GM12891 (cell line): Measurements from ENCODE around the gene CYP4B1.
"Not testable (repeated sequence)": the region's sequence is repeated elsewhere in the genome, so short reads cannot be mapped to it uniquely, and the experiment has no call there.

ENCODE experiments used
- DNase-seq: peaks from one replicate; pipeline ENCODE4 v3.0.0; 2011; ENCODE audit warnings: low spot score; ENCODE audit not compliant: insufficient read length
- FAIRE-seq: peaks from 2 replicates; lab custom pipeline; 2011; peaks lifted over from hg19 to GRCh38; lab: Jason Lieb, UNC
- PAX5 ChIP-seq: IDR thresholded peaks from 2 replicates; pipeline ENCODE4 v1.6.1; 2011; ENCODE audit warnings: low read length, moderate library complexity, mild to moderate bottlenecking; ENCODE audit not compliant: insufficient read depth, severe bottlenecking
- POLR2A ChIP-seq: IDR thresholded peaks from 2 replicates; pipeline ENCODE4 v1.6.1; 2011; ENCODE audit warnings: low read depth, low read length, control low read depth
- POLR2AphosphoS5 ChIP-seq: IDR thresholded peaks from 2 replicates; pipeline ENCODE4 v1.6.1; 2011; ENCODE audit warnings: low read depth, low read length, control low read depth
- POU2F2 ChIP-seq: IDR thresholded peaks from 2 replicates; pipeline ENCODE4 v1.6.1; 2011; ENCODE audit warnings: low read depth, mild to moderate bottlenecking, control low read depth, low read length, moderate library complexity
- SPI1 ChIP-seq: IDR thresholded peaks from 2 replicates; pipeline ENCODE4 v1.6.1; 2011; ENCODE audit warnings: low read depth, low read length, control low read depth
- TAF1 ChIP-seq: IDR thresholded peaks from 2 replicates; pipeline ENCODE4 v1.6.1; 2011; ENCODE audit warnings: low read depth, low read length, control low read depth

CYP4B1 gene

DNA sequence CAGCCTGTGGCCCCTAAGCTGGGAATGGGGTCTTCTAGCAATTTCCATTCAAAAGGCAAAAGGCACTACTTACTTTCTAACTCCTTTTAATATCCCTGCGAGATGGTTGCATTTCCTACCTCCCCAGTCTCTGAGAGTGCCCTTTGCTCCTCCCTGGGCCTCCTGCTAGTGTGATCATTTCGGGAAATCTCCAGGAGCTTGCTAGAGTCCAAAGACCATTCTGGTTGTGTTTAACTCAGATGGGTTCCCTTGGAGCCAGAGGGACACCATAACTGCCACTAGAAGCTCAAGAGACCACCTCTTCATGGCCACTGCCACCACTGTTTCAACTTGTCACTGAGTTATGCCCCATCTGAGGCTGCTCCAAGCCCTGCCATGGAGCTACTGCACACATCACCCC lies 34.4 kb upstream of the CYP4B1 start:
- DNase-seq (no peak), FAIRE-seq (no peak)
- TF ChIP-seq POU2F2, result no peak
- TF ChIP-seq TAF1, result no peak
- no peak for TF ChIP-seq POLR2AphosphoS5
- TF ChIP-seq PAX5, result no peak
- no peak for TF ChIP-seq POLR2A
- no peak for TF ChIP-seq SPI1

DNA sequence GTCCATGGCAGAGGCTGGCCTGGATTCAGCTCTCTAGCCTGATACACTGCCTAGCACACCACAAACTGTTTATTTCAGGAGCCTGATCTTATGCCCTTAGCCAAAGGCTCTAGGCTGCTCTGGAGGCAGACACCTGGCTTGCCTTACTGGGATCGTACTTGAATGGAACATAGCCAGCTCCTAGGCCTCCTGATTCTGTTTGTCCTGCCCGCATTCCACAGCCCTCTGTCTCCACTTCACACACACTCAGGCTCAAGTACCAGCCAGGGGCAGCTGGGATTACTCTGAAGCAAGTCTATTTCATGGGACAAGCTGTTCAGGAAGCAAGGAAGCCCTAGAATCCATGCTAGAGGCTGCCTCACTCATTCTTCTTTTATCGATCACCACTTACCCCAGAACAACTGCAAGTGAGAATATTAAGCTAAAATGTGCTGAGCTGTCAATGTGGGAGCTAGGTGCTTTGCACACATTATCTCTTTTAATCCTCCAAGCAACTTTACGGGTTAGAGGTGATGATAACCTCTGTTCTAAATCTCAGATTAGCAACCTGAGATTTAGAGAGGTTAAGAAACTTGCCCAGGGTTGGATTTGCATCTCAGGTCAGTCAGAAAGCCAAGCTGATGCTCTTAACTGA lies 31.1 kb upstream of the CYP4B1 start:
- TF ChIP-seq POLR2AphosphoS5, result no peak
- TF ChIP-seq TAF1, result no peak
- no peak for FAIRE-seq
- DNase-seq, result no peak

DNA sequence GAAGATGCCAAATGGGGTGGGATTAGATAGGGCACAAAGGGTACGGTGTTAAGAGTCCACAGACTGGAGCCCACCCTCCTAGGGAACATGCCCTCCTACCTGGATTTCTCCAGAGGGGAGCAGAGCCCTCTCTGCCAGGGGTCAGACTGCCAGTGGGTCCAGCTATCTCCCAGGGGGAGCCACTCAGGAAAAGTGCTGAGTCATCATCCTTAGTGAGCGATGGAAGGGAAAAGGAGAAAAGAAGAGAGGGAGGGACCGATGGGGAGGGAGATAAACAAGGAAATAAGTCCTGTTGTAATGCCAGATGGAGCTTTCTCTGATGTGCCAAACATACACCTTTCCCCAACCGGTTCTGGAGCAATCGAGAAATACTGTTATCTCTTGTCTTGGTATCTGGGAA lies 30.4 kb upstream of the CYP4B1 start:
- FAIRE-seq (no peak), DNase-seq (no peak)
- TF ChIP-seq POLR2A (no peak), POLR2AphosphoS5 (no peak), TAF1 (no peak), PAX5 (no peak), POU2F2 (no peak), SPI1 (no peak)

DNA sequence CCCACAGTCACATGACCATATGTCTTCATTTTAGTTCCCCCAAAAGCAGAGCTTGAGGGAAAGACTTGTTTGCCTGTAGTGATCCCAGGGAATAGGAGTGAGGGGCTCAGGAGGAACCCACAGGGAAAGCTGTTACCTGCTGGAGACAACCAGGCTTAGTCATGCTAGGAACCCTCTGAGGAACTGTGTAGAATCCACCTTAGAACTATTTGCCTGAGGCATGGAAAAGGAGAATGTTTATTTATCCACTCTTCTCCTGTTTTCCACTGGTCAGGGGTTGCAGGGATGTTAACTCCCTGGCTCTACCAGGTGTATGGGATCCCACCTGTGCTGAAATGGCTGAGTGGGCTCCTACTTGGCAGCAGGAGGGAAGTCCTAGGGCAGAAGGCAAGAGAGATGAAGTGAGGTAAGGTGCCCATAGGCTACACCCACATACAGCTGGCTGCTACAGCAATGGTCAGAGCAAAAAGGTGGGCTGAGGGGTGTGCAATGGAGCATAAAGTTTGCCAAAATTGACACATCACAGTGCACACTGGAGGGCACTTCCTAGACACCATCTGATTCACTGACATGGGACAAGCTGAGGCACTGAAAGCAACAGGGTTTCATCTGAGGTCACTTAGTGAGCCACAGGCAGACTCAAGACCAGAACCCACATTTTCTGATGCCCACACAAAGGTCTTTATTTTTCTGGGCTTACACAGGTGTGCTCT lies 29.7 kb upstream of the CYP4B1 start:
- DNase-seq, result no peak
- no peak for FAIRE-seq
- TF ChIP-seq PAX5 (no peak), TAF1 (no peak), POLR2A (no peak), POLR2AphosphoS5 (no peak), POU2F2 (no peak)

DNA sequence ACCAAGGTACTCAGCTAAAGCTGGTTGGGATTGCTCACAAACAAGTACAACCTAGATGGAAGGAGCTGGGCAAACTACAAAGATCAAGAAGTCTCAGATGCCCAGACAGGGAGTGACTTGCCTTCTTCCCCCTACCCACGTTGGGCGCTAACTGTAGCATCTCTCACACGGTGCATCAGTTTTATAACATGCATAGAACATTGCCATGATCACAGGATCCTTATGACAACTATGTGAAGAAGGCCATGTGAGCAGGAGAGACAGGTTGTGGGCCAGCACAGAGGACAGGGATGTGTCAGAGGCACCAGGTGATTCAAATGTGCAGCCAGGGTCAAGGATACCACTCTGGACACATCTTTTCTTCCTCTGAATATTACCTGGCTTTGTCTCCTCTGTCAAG lies 28.3 kb upstream of the CYP4B1 start:
- DNase-seq (no peak), FAIRE-seq (no peak)
- TF ChIP-seq POLR2AphosphoS5 (no peak), POLR2A (no peak), POU2F2 (no peak), TAF1 (no peak), PAX5 (no peak), SPI1 (no peak)

DNA sequence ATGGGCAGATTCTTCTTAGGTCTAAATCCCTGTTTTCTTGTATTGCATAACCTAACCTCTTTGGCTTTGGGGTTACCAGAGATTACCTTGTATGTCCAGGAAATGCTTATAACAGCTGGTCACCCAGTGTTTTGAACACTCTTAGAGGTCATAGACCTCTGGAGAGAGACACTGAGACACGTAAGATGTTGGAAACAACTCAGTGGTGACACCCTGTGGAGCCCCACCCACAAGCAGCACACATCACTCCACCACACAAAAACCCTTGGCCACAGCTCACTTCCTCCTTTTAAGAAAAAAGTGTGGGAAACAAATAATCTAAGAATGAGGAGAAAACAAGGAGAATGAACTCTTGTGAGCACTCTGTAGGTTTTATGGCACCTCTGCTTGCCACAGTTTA lies 26.3 kb upstream of the CYP4B1 start:
- DNase-seq (no peak), FAIRE-seq (no peak)
- peak; percentile 18; the same call in 1 of the 2 replicates for TF ChIP-seq SPI1
- TF ChIP-seq POLR2AphosphoS5, result no peak
- TF ChIP-seq POLR2A, result no peak

DNA sequence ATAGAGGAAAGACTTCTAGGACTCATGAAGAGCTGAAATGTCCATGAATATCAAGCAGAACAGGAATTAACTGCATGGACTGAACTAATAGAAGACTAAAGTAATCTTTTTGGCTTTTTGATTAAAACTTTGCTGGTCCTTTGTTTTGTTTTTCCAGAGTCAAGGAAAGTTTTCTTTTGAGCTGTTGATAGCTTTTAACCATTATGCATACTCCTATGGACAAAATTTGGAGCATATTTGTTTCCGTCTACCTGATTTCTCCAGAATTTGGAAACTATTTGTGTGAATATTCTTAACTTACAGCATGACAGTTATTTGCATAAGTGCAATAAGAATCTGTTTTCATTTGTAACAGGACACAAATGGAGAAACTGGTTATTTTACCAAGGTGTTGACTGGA lies 24.5 kb upstream of the CYP4B1 start:
- no peak for FAIRE-seq

DNA sequence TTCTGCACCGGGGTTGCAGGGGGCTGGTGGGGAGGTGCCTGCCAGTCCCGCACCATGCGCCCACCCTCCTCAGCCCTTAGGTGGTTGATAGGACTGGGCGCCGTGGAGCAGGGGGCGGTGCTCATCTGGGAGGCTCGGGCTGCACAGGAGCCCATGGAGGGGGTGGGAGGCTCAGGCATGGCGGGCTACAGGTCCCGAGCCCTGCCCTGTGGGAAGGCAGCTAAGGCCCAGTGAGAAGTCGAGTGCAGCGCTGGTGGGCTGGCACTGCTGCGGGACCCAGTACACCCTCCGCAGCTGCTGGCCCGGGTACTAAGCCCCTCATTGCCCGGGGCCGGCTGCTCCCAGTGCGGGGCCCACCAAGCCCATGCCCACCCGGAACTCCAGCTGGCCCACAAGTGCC lies 20.4 kb upstream of the CYP4B1 start:
- not testable (repeated sequence) for DNase-seq, FAIRE-seq

More for the DNA sequence above, 24.5 kb upstream of the CYP4B1 start:
- DNase-seq, result no peak
- TF ChIP-seq POLR2AphosphoS5 (no peak), SPI1 (no peak), PAX5 (no peak), POU2F2 (no peak), POLR2A (no peak), TAF1 (no peak)

DNA sequence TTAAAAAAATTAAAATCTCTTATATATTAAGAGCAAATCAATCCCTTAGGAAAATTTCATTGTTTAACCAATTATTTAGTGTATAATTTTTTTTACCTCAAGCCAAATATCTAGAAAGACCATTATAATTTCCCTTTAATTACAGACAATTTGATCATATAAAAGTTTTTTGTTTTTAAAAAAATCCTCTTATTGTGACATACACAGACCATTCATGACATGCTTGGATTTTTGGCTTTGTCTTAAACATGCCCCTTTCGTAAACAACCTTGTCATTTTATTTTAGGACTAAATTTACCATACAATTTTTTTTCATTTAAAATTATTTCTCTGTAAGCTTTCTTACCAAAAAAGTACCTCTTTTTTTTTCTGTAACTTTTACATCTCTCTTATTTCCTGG lies 14.2 kb upstream of the CYP4B1 start:
- no peak for DNase-seq
- no peak for FAIRE-seq

DNA sequence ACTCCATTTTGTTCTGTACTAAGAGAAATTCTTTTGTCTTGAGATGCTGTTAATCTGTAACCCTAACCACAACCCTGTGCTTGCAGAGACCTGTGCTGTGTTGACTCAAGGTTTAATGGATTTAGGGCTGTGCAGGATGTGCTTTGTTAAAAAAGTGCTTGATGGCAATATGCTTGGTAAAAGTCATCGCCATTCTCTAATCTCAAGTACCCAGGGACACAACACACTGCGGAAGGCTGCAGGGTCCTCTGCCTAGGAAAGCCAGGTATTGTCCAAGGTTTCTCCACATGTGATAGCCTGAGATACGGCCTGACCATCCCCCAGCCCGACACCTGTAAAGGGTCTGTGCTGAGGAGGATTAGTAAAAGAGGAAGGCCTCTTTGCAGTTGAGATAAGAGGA lies 10.2 kb upstream of the CYP4B1 start:
- FAIRE-seq, DNase-seq: not testable (repeated sequence)

More for the DNA sequence above, 14.2 kb upstream of the CYP4B1 start:
- TF ChIP-seq PAX5 (no peak), POU2F2 (no peak), SPI1 (no peak), POLR2A (no peak), TAF1 (no peak), POLR2AphosphoS5 (no peak)
